ENCODE data around the gene NUP43. TPM values are rescaled to one million over a fixed set of nuclear protein-coding genes. Genes with fewer than 3 reads are reported as not detected.
A peak's percentile ranks its signal among the peaks of the same experiment; 100 is the strongest.
"Not testable (repeated sequence)": the region's sequence is repeated elsewhere in the genome, so short reads cannot be mapped to it uniquely, and the experiment has no call there.

Gene NUP43
- total and polyA plus RNA-seq, 5 donors from 2014 or later, result 4.0 to 22.4 (median 6.1) TPM

DNA sequence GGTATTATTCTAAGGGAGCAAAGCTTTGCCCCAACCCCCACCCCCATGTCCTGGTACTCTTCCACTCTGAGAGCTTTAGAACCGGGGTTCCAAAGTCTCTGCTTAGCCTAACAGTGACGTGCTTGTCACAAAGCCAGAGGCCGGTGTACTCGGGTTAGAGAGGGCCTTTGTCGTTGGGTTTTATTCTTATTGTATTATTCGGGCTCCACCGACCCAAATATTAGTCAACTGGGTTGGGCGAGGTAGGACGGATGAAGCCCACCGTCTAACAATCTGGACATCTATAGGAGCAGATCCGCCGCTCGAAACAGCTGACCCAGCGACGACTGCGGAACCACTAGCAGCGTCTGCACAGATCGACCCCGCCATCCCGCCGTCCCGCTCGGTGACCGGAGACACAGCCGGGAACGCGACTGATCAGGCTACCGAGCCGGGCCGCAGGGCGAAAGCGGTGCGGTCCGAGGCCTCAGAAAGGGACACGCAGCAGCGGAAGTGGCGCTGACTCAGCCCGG lies 2.8 kb upstream of the NUP43 start:
- Mint-ChIP-seq H3K4me1 (peaks cover 26 to 58% (median 37%) of the 10 kb centered on the region in 4 donors), H3K4me3 (peak overlapping the region; percentile 86 to 96 (median 92)), H3K27ac (peak overlapping the region in 2 of 3 donors; percentile 68 to 83)
- Histone ChIP-seq H3K27ac (ENCODE audit: insufficient read depth, low read length, poor library complexity, severe bottlenecking) (peak overlapping the region; percentile 87), H3K4me1 (ENCODE audit: control insufficient read depth, insufficient read depth, low read length, poor library complexity, severe bottlenecking) (peaks cover 38% of the 10 kb centered on the region), H3K4me3 (ENCODE audit: low read depth, low read length) (peak overlapping the region; percentile 42)
- ATAC-seq (ENCODE audit: low read depth in 2 of 2); DNase-seq; H3K36me3 ChIP-seq (ENCODE audit: control insufficient read depth, insufficient read depth, low read length); H3K27me3 Mint-ChIP-seq; H3K36me3 Mint-ChIP-seq; H3K9me3 Mint-ChIP-seq; H3K9me3 ChIP-seq (ENCODE audit: control insufficient read depth in 2 of 2, low read length in 2 of 2); H3K27me3 ChIP-seq (ENCODE audit: control insufficient read depth, insufficient read depth, low read length): not testable (repeated sequence)

DNA sequence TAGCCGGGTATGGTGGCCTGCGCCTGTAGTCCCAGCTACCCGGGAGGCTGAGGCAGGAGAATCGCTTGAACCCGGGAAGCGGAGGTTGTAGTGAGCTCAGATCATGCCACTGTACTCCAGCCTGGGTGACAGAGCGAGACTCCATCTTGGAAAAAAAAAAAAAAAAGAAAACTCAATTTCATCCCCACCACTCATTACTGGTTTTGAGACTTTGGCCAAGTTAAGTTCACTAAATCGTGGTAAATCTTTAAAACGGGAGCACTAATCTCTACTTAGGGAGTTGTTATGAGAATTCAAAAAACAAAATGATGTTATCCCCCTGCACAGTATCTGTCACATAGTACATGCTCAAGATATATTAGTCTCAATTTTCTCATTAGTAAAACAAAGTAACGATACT lies 1.1 kb downstream of the NUP43 start:
- peaks cover 17 to 44% (median 27%) of the 10 kb centered on the region in 4 donors for H3K4me1 Mint-ChIP-seq
- H3K9me3 Mint-ChIP-seq; DNase-seq; H3K27me3 Mint-ChIP-seq; H3K27ac ChIP-seq (ENCODE audit: insufficient read depth, low read length, poor library complexity, severe bottlenecking); H3K27me3 ChIP-seq (ENCODE audit: control insufficient read depth, insufficient read depth, low read length); ATAC-seq (ENCODE audit: low read depth in 2 of 2); H3K9me3 ChIP-seq (ENCODE audit: control insufficient read depth in 2 of 2, low read length in 2 of 2): not testable (repeated sequence)
- peak overlapping the region; percentile 95 to 98 (median 98) for H3K27ac Mint-ChIP-seq
- Histone ChIP-seq H3K36me3 (ENCODE audit: control insufficient read depth, insufficient read depth, low read length) (peaks cover 24% of the 10 kb centered on the region), H3K4me3 (ENCODE audit: low read depth, low read length) (peak overlapping the region; percentile 98), H3K4me1 (ENCODE audit: control insufficient read depth, insufficient read depth, low read length, poor library complexity, severe bottlenecking) (peaks cover 25% of the 10 kb centered on the region)
- peaks cover 14% of the 10 kb centered on the region for H3K36me3 Mint-ChIP-seq
- H3K4me3 Mint-ChIP-seq, result peak overlapping the region; percentile 89 to 98 (median 97)

DNA sequence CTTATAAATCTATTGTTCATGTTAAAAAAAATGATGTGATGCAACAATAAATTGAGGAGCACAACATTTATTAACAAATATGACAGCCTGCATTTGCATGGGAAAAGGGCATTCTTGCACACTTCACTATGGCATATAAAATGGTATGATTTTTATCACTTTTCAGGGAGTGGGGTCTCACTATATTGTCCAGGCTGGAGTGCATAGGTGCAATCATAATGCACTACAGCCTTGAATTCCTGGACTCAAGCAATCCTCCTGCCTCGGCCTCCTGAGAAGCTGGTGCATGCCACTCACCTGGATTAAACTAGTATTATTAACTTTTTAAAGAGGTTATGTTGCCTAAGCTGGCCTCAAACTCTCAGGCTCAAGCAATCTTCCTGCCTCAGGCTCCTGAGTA lies 11.4 kb downstream of the NUP43 start:
- H3K4me1 Mint-ChIP-seq, result peaks cover 3 to 6% (median 4%) of the 10 kb centered on the region in 4 donors
- H3K9me3 Mint-ChIP-seq, result no peaks in the 10 kb centered on the region
- no peaks in the 10 kb centered on the region for H3K9me3 ChIP-seq (ENCODE audit: control insufficient read depth in 2 of 2, low read length in 2 of 2)
- H3K27ac ChIP-seq (ENCODE audit: insufficient read depth, low read length, poor library complexity, severe bottlenecking), result no peak overlapping the region
- no peaks in the 10 kb centered on the region for H3K27me3 ChIP-seq (ENCODE audit: control insufficient read depth, insufficient read depth, low read length)
- no peak overlapping the region for H3K4me3 ChIP-seq (ENCODE audit: low read depth, low read length)
- H3K4me3 Mint-ChIP-seq, result no peak overlapping the region
- H3K27me3 Mint-ChIP-seq, result no peaks in the 10 kb centered on the region
- no peak for DNase-seq
- no peak for ATAC-seq (ENCODE audit: low read depth in 2 of 2)
- peaks cover 71% of the 10 kb centered on the region for H3K36me3 ChIP-seq (ENCODE audit: control insufficient read depth, insufficient read depth, low read length)
- H3K36me3 Mint-ChIP-seq, result peaks cover 27% of the 10 kb centered on the region
- no peaks in the 10 kb centered on the region for H3K4me1 ChIP-seq (ENCODE audit: control insufficient read depth, insufficient read depth, low read length, poor library complexity, severe bottlenecking)
- H3K27ac Mint-ChIP-seq, result no peak overlapping the region

DNA sequence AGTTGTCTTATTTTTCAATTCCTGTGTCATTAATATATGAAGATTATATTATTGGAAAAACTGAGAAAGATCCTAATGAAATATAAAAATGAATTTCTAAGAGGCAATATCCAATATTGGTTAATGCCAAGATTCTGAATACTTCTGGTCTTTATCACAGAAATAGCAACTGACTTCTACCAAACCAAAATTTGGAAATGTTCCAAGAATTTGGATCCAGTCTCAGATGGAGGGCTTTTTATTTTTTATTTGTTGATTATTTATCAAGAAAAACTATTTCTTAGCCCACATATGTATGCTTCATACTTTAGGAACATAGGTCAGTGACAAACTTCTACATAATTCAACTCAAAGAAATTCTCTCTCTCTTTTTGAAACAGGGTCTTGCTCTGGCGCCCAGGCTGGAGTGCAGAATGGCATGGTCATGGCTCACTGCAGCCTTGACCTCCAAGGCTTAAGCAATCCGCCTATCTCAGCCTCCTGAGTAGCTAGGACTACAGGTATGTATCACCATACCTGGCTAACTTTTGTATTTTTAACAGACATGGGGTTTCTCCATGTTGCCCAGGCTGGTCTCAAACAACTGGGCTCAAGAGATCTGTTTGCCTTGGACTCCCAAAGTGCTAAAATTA lies 13.1 kb downstream of the NUP43 start:
- Histone ChIP-seq H3K4me1 (ENCODE audit: control insufficient read depth, insufficient read depth, low read length, poor library complexity, severe bottlenecking) (no peaks in the 10 kb centered on the region), H3K4me3 (ENCODE audit: low read depth, low read length) (no peak overlapping the region), H3K36me3 (ENCODE audit: control insufficient read depth, insufficient read depth, low read length) (peaks cover 74% of the 10 kb centered on the region), H3K9me3 (ENCODE audit: control insufficient read depth in 2 of 2, low read length in 2 of 2) (no peaks in the 10 kb centered on the region), H3K27ac (ENCODE audit: insufficient read depth, low read length, poor library complexity, severe bottlenecking) (no peak overlapping the region), H3K27me3 (ENCODE audit: control insufficient read depth, insufficient read depth, low read length) (no peaks in the 10 kb centered on the region)
- Mint-ChIP-seq H3K27ac (no peak overlapping the region), H3K9me3 (no peaks in the 10 kb centered on the region), H3K27me3 (no peaks in the 10 kb centered on the region), H3K36me3 (peaks cover 25% of the 10 kb centered on the region), H3K4me1 (peaks cover 0 to 11% (median 5%) of the 10 kb centered on the region in 4 donors), H3K4me3 (no peak overlapping the region)
- DNase-seq (no peak), ATAC-seq (ENCODE audit: low read depth in 2 of 2) (no peak)

DNA sequence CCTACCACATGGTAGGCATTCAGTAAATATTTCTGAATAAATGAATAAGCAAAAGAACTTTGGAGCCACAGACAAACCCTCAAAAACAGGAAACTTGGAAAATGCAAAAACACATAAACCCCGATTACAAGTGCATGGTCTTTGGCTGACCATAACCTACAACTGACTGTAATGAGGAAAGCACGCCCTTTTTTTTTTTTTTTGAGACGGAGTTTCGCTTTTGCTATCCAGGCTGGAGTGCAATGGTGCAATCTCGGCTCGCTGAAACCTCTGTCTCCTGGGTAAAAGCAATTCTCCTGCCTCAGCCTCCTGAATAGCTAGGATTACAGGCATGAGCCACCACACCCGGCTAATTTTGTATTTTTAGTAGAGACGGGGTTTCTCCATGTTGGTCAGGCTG lies 16.5 kb downstream of the NUP43 start:
- Mint-ChIP-seq H3K4me1 (peaks cover 0 to 16% (median 7%) of the 10 kb centered on the region in 4 donors), H3K36me3 (peaks cover 22% of the 10 kb centered on the region), H3K27me3 (no peaks in the 10 kb centered on the region), H3K4me3 (no peak overlapping the region), H3K9me3 (no peaks in the 10 kb centered on the region), H3K27ac (peak overlapping the region in 1 of 3 donors; percentile 26)
- Histone ChIP-seq H3K27me3 (ENCODE audit: control insufficient read depth, insufficient read depth, low read length) (no peaks in the 10 kb centered on the region), H3K36me3 (ENCODE audit: control insufficient read depth, insufficient read depth, low read length) (peaks cover 59% of the 10 kb centered on the region), H3K4me1 (ENCODE audit: control insufficient read depth, insufficient read depth, low read length, poor library complexity, severe bottlenecking) (no peaks in the 10 kb centered on the region), H3K9me3 (ENCODE audit: control insufficient read depth in 2 of 2, low read length in 2 of 2) (no peaks in the 10 kb centered on the region), H3K27ac (ENCODE audit: insufficient read depth, low read length, poor library complexity, severe bottlenecking) (no peak overlapping the region), H3K4me3 (ENCODE audit: low read depth, low read length) (no peak overlapping the region)
- ATAC-seq (ENCODE audit: low read depth in 2 of 2), result no peak
- DNase-seq, result no peak

DNA sequence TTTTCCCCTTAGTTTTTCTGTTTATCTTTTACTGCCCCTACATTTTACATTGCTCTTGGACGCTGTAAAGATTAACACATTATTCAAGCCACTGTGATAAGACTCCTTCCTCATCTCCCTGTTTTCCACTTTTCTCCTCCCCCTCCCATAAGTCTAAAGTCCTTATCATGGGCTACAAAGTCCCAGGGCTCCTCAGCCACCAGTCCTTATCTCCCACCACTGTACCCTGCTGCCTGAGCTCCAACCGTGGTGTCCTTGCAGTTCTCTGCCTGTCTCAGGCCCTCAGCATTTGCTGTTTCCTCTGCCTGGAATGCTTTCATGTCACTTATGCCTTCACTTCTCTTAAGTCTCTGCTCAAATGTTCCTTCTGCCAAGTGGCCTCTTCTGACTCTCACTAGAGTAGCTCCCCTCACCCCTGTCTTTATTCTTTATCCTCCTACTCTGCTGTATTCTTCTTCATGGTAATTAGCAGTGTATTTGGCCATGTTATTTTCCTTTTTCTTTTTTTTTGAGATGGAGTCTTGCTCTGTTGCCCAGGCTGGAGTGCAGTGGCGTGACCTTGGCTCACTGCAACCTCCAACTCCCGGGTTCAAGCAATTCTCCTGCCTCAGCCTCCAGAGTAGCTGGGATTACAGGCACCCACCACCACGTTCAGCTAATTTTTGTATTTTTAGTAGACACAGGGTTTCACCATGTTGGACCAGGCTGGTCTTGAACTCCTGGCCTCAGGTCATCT lies 17.7 kb downstream of the NUP43 start:
- Histone ChIP-seq H3K4me1 (ENCODE audit: control insufficient read depth, insufficient read depth, low read length, poor library complexity, severe bottlenecking) (no peaks in the 10 kb centered on the region), H3K36me3 (ENCODE audit: control insufficient read depth, insufficient read depth, low read length) (peaks cover 57% of the 10 kb centered on the region), H3K9me3 (ENCODE audit: control insufficient read depth in 2 of 2, low read length in 2 of 2) (no peaks in the 10 kb centered on the region), H3K4me3 (ENCODE audit: low read depth, low read length) (no peak overlapping the region), H3K27ac (ENCODE audit: insufficient read depth, low read length, poor library complexity, severe bottlenecking) (no peak overlapping the region), H3K27me3 (ENCODE audit: control insufficient read depth, insufficient read depth, low read length) (no peaks in the 10 kb centered on the region)
- peaks cover 4 to 20% (median 11%) of the 10 kb centered on the region in 4 donors for H3K4me1 Mint-ChIP-seq
- ATAC-seq (ENCODE audit: low read depth in 2 of 2), result no peak
- H3K9me3 Mint-ChIP-seq, result no peaks in the 10 kb centered on the region
- DNase-seq, result no peak
- H3K4me3 Mint-ChIP-seq, result peak overlapping the region in 3 of 4 donors; percentile 38 to 40 (median 39)
- no peaks in the 10 kb centered on the region for H3K27me3 Mint-ChIP-seq
- peaks cover 25% of the 10 kb centered on the region for H3K36me3 Mint-ChIP-seq
- peak overlapping the region; percentile 60 to 84 (median 75) for H3K27ac Mint-ChIP-seq

DNA sequence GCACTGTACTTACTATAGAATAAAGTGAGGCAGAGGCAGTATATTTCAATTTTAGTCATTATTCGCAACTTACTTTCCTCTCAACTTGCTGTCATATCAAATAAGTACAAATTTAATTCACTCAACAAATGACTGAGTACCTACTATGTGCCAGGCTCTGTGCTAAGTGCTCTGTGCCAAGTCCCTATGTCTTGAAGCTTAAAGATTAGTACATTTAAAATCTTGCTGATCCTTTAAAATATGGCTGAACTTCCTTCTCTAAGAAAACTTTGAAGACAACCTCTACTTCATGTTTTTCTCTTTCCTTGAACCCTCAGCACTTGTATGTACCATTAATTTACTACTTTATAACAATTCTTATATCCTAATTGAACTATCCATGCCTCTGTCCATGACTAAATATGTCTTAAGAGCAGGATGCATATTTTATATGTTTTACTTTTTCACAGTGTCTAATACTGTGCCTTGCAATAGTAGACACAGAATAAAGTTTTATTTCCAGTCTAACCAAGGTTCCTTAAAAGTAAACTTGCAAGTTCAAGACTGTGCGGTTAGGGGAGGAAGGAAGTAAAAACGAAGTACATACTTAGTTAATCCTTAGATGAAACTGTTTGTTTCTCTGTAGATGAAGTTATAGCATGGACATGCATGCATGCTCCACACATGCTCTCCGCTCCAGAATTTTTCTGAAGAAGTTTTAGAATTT lies 18.4 kb downstream of the NUP43 start:
- H3K27me3 Mint-ChIP-seq, result no peaks in the 10 kb centered on the region
- H3K4me3 ChIP-seq (ENCODE audit: low read depth, low read length), result no peak overlapping the region
- H3K4me1 ChIP-seq (ENCODE audit: control insufficient read depth, insufficient read depth, low read length, poor library complexity, severe bottlenecking), result no peaks in the 10 kb centered on the region
- peaks cover 21% of the 10 kb centered on the region for H3K36me3 Mint-ChIP-seq
- H3K27ac ChIP-seq (ENCODE audit: insufficient read depth, low read length, poor library complexity, severe bottlenecking), result no peak overlapping the region
- no peaks in the 10 kb centered on the region for H3K9me3 ChIP-seq (ENCODE audit: control insufficient read depth in 2 of 2, low read length in 2 of 2)
- DNase-seq (peak in 1 of 3 donors; percentile 39), ATAC-seq (ENCODE audit: low read depth in 2 of 2) (peak in 1 of 2 donors; percentile 22)
- H3K4me3 Mint-ChIP-seq, result peak overlapping the region in 2 of 4 donors; percentile 38 to 40
- peaks cover 4 to 21% (median 11%) of the 10 kb centered on the region in 4 donors for H3K4me1 Mint-ChIP-seq
- H3K27me3 ChIP-seq (ENCODE audit: control insufficient read depth, insufficient read depth, low read length), result no peaks in the 10 kb centered on the region
- peaks cover 51% of the 10 kb centered on the region for H3K36me3 ChIP-seq (ENCODE audit: control insufficient read depth, insufficient read depth, low read length)
- no peaks in the 10 kb centered on the region for H3K9me3 Mint-ChIP-seq
- peak overlapping the region in 2 of 3 donors; percentile 75 to 84 for H3K27ac Mint-ChIP-seq
